ENCODE data around the gene MGST3.
"Not testable (repeated sequence)": the region's sequence is repeated elsewhere in the genome, so short reads cannot be mapped to it uniquely, and the experiment has no call there.

DNA sequence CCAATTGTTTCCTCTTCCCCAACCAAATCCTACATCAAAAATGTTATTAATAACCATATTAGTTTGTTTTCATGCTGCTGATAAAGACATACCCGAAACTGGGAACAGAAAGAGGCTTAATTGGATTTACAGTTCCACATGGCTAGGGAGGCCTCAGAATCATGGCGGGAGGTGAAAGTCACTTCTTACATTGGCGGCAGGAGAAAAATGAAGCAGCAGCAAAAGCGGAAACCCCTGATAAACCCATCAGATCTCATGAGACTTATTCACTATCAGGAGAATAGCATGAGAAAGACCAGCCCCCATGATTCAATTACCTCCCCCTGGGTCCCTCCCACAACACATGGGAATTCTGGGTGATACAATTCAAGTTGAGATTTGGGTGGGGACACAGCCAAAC, 49.7 kb downstream of the MGST3 start:
- TF ChIP-seq CTCF (IDR thresholded peaks at IDR 0.05; ENCODE audit: insufficient read depth, low read length); POLR2AphosphoS5 (IDR thresholded peaks at IDR 0.05; ENCODE audit: low read depth); SPI1 (IDR thresholded peaks at IDR 0.05; ENCODE audit: borderline replicate concordance, low read depth); GABPA (IDR thresholded peaks at IDR 0.05; ENCODE audit: low read depth): not testable (repeated sequence)

All from HL-60 (cell line).